Stimulated activated CD8-positive, alpha-beta memory T cell treated with anti-CD3 and anti-CD28 coated beads, Interleukin-4, amount 100 ng/mL, for 1 hour (primary cell): ENCODE data around the gene CACNA2D1.

Source experiments
- DNase-seq, 2 donors: peaks; one replicate each; pipeline ENCODE4 v3.0.0-alpha.2; 2020; ENCODE audit warnings: low read depth in 2 of 2, low spot score in 1 of 2

Gene CACNA2D1

DNA sequence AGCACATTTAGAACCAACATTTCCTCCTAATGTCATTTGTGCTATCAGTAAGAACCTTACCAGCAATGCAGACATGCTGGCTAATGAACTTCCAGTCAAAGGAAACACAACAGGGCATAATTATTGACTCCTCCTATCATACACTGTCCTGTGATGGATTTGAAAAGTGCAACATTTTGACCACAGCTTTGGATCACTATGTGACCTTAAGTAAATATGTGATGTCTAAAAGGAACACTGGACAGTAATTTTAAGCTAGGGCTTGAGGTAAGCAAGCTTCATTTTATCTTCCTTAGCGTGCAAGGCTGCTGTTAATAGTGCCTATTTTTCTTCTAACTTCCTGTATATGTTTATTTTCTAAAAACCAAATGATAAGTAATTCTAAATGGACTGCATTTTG lies 433.2 kb downstream of the CACNA2D1 start:
- no peak for DNase-seq

GRCh38 chr7:82007315-82007714 lies 436.3 kb downstream of the CACNA2D1 start:
- DNase-seq, result no peak

- no peak for DNase-seq
Observed at GRCh38 chr7:82005056-82005455, 438.5 kb downstream of the CACNA2D1 start.

GRCh38 chr7:81993186-81993585 lies 450.4 kb downstream of the CACNA2D1 start:
- DNase-seq, result no peak

GRCh38 chr7:81990395-81990794 lies 453.2 kb downstream of the CACNA2D1 start:
- DNase-seq, result no peak

- no peak for DNase-seq
Observed at GRCh38 chr7:81986723-81987470, 456.7 kb downstream of the CACNA2D1 start.

DNA sequence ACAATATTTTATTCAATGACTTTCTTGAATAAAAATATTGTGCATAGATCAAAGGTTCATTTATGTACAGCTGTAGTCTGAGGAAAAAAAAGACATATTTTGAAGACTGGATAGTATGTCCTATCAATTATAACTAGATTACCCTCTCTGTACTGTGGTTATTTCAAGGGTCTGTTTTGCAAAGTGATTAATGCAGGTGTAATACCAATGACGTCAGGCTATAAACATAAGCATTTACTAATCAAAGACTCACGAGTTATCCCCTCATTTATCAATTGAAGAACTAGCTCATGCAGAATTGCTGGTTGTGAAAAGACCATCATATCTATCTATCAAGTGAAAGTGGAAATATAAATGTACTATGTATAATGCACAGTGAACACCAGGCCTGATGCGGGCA lies 460.2 kb downstream of the CACNA2D1 start:
- no peak for DNase-seq

GRCh38 chr7:81973117-81973516 lies 470.5 kb downstream of the CACNA2D1 start:
- DNase-seq, result no peak

GRCh38 chr7:81960026-81960425 lies 483.6 kb downstream of the CACNA2D1 start:
- no peak for DNase-seq

GRCh38 chr7:81957517-81957916 lies 486.1 kb downstream of the CACNA2D1 start:
- DNase-seq, result no peak

DNA sequence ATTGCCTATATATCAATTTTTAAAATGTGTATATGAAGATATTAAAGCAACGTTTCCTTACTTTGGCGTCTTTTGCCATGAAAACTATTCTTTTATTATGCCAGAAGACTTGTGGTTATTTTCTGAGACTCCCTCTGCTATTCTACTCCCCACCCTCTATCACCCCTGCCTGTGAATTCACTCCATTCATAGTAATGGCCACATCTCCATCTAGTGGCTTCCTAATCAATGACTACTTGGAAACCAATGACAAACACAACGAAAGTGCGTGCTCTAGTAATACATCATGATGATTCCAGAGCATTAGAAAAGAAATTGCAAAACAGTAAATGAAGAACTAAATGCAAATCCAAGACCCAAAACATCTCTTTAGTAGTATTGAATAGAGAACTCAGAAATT lies 487.1 kb downstream of the CACNA2D1 start:
- DNase-seq, result no peak

GRCh38 chr7:81949306-81949705 lies 494.3 kb downstream of the CACNA2D1 start:
- DNase-seq, result no peak

DNA sequence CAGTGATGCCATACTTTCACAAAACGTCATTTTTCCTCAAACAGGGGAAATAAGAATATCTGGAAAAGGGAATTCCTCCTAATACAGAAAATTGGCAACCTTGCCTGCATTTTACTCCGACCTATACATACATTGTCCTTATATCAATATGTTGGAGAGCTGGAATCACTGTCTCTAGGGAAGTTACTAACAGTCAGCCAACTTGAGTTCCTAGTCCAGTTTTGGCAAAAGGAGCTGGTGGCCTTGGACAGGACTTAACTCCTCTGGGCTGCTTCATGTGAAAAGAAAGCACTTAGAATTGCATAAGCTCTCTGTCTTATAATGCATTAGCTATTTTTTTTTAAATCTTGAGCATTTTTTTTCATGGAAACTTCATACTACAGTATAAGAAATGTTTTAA lies 499.5 kb downstream of the CACNA2D1 start:
- no peak for DNase-seq

DNA sequence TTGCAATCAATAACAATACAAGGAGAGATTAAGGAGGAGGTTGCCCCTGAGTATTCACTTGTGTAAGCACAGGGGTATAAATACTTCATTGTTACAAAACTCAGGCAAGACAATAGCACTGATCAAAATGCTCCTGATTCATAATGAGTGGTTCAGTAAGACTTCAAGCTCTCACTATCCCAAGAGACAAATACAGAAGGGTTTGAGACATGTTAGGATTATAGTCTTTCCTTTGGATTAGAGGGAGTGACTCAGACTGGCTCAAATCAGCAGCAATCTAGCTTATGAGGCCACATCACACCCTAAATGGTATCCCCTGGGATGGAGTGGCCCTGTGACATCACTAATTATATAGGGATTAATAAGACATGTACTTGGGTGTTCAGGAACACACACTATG lies 506.5 kb downstream of the CACNA2D1 start:
- no peak for DNase-seq

GRCh38 chr7:81934596-81935301 lies 508.8 kb downstream of the CACNA2D1 start:
- DNase-seq, result no peak

- DNase-seq, result no peak
Observed at GRCh38 chr7:81932936-81933335, 510.6 kb downstream of the CACNA2D1 start.

DNA sequence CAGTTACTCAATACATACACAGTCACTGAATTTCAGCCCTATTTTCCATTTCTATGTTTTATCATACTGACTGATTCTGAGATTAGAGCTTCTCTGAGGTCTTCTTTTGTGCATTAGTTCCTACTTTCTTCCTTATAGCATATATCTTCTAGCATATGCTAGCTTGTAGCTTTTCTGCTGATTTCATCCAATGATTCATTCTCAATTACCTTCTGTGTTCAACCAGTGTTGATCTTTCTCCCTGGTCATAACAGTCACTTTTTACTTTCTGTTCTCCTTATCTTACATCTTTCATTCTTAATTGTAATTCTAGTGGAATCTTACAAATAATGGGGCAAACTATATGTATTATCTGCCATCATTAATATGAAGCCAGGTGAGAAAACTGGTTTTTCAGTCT lies 514.2 kb downstream of the CACNA2D1 start:
- no peak for DNase-seq

GRCh38 chr7:81926154-81926553 lies 517.4 kb downstream of the CACNA2D1 start:
- DNase-seq, result no peak

- DNase-seq, result no peak
Observed at GRCh38 chr7:81925530-81925929, 518.0 kb downstream of the CACNA2D1 start.

GRCh38 chr7:81924494-81924893 lies 519.1 kb downstream of the CACNA2D1 start:
- no peak for DNase-seq

DNA sequence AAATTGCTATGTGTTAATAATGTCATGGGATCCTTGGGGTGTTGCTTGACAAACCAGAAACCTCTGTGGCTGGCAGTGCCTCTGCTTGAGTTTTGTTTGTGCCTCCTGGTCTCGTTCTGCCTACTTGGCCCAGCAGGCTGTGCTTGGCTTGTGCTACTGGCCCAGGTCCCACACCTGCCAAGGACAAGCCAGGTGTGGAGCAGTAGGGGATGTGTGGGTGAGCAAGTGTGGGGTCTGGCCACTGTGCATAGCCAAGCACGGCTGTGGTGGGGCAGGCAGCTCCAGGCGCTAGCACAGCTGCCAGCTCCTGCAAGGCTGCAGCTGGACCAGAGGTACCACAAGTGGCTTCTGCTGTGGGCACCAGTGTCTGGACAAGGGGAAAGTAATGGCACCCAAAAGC lies 524.1 kb downstream of the CACNA2D1 start:
- DNase-seq, result no peak

DNA sequence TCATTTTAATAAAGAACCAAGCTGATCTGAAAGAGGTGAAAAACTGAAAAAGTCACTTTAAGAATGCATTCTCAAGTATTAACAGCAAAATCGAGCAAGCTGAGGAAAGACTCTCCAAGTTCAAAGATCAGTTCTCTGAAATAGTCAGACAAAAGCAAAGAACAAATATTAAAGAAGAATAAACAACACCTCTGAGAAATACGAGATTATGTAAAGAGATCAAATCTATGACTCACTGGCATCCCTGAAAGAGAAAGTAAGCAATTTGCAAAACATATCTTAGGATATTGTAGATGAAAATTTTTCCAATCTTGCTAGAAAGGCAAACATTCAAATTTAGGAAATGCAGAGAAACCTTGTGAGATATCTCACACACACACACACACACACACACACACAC lies 535.4 kb downstream of the CACNA2D1 start:
- no peak for DNase-seq

DNA sequence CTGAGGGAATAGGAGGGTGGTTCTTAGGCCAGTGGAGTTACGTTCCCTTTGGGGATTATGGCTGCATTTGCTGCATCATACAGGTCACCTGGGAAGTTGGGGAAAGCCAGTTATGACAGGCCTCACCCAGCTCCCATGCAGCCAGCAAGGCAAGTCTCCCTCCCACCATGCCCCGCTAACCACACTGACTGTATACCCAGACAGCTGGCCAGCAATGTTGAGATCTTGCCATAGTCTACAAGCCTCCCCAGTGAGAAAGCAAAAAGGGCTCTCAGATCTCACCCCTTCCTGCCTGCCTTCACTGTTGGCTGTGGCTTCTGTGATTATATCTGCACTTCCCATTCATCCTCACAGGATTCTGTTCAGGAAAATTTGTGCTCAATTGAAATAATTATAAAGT lies 540.5 kb downstream of the CACNA2D1 start:
- no peak for DNase-seq
